ENCODE measurements around the gene CACYBP.

DNA sequence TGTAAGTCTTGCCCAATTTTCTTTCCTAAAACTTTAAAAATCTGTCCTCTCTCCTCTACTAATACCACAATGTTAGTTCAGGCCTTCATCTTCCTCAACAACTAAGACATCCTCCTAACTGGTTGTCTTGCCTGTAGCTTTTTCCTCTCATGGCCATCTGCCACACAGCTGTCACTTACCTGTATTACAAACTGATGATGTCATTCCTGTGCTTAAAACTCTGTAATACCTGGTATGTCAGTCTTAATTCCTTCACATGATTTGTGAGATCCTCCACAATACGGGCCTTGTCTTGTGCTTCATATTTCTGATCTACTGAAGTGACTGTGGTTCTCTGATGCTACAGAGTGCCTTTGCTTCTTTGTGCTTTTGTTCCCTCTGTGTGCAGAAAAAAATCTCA is 13.7 kb downstream of the CACYBP start:
- TF ChIP-seq GATA2 (IDR thresholded peaks at IDR 0.05; ENCODE audit: low read depth, low read length) (no peak), GATA3 (IDR thresholded peaks at IDR 0.05; ENCODE audit: low read depth, low read length) (no peak)
